GM18873 (cell line): ENCODE measurements around the gene ADAMTS14.

Experiments
- ATAC-seq: cut with Tn5 transposase; IDR thresholded peaks from one replicate; pipeline ENCODE4 v1.9.1; 2021; ENCODE audit warnings: mild to moderate bottlenecking, moderate library complexity, moderate number of reproducible peaks; ENCODE audit not compliant: unreplicated experiment, low FRiP score

Gene ADAMTS14

GRCh38 chr10:70748801-70749573 is 76.7 kb downstream of the ADAMTS14 start:
- ATAC-seq, result no peak

GRCh38 chr10:70749756-70750155 is 77.5 kb downstream of the ADAMTS14 start:
- ATAC-seq, result no peak

GRCh38 chr10:70750156-70750703 is 77.9 kb downstream of the ADAMTS14 start:
- ATAC-seq, result no peak

- ATAC-seq, result no peak
Measured at GRCh38 chr10:70751356-70751755, 79.0 kb downstream of the ADAMTS14 start.

- ATAC-seq, result no peak
Measured at GRCh38 chr10:70751991-70752390, 79.7 kb downstream of the ADAMTS14 start.

GRCh38 chr10:70752571-70752970 is 80.3 kb downstream of the ADAMTS14 start:
- no peak for ATAC-seq

- no peak for ATAC-seq
Measured at GRCh38 chr10:70753026-70753663, 80.8 kb downstream of the ADAMTS14 start.

- ATAC-seq, result no peak
Measured at GRCh38 chr10:70753841-70754621, 81.7 kb downstream of the ADAMTS14 start.

GRCh38 chr10:70756700-70757360 is 84.5 kb downstream of the ADAMTS14 start:
- no peak for ATAC-seq

GRCh38 chr10:70757856-70758255 is 85.5 kb downstream of the ADAMTS14 start:
- ATAC-seq, result no peak

GRCh38 chr10:70758757-70759514 is 86.6 kb downstream of the ADAMTS14 start:
- no peak for ATAC-seq

- ATAC-seq, result no peak
Measured at GRCh38 chr10:70759781-70760180, 87.5 kb downstream of the ADAMTS14 start.

- ATAC-seq, result no peak
Measured at GRCh38 chr10:70760271-70760787, 88.0 kb downstream of the ADAMTS14 start.

- ATAC-seq, result no peak
Measured at GRCh38 chr10:70761031-70761601, 88.8 kb downstream of the ADAMTS14 start.

GRCh38 chr10:70761727-70762350 is 89.5 kb downstream of the ADAMTS14 start:
- ATAC-seq, result no peak

- ATAC-seq, result no peak
Measured at GRCh38 chr10:70762441-70763175, 90.3 kb downstream of the ADAMTS14 start.

GRCh38 chr10:70763567-70763966 is 91.3 kb downstream of the ADAMTS14 start:
- no peak for ATAC-seq
